Measurements from ENCODE around the gene CALU.

DNA sequence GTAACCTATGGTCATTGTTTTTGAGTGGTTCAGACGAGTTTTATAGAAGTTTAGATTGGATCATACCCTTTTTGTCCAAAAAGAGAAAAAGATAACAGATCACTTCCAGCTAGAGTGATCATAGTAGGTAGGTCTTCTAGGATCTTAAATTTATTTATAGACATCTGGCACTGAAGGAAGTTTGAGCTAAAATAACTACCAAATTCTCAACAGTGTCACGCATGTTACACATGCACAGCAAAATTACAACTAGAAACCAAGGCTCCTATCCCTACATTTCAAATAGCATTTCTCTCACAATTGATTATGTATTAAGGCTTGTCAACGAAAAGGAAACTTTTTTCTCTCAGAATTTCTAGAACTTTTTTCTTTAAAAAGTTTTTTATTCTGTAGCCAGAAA lies 2.3 kb downstream of the CALU start:
- TF ChIP-seq, protein P1, sequence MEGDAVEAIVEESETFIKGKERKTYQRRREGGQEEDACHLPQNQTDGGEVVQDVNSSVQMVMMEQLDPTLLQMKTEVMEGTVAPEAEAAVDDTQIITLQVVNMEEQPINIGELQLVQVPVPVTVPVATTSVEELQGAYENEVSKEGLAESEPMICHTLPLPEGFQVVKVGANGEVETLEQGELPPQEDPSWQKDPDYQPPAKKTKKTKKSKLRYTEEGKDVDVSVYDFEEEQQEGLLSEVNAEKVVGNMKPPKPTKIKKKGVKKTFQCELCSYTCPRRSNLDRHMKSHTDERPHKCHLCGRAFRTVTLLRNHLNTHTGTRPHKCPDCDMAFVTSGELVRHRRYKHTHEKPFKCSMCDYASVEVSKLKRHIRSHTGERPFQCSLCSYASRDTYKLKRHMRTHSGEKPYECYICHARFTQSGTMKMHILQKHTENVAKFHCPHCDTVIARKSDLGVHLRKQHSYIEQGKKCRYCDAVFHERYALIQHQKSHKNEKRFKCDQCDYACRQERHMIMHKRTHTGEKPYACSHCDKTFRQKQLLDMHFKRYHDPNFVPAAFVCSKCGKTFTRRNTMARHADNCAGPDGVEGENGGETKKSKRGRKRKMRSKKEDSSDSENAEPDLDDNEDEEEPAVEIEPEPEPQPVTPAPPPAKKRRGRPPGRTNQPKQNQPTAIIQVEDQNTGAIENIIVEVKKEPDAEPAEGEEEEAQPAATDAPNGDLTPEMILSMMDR (conservative IDR thresholded peaks at IDR 0.05; ENCODE audit: low read depth, low read length): no peak
- TF ChIP-seq EZH2phosphoT487 (IDR thresholded peaks at IDR 0.05; ENCODE audit: borderline replicate concordance, low read length): no peak

Data from PC-3 (cell line).